ENCODE data around the gene MOV10.

The MOV10 gene

DNA sequence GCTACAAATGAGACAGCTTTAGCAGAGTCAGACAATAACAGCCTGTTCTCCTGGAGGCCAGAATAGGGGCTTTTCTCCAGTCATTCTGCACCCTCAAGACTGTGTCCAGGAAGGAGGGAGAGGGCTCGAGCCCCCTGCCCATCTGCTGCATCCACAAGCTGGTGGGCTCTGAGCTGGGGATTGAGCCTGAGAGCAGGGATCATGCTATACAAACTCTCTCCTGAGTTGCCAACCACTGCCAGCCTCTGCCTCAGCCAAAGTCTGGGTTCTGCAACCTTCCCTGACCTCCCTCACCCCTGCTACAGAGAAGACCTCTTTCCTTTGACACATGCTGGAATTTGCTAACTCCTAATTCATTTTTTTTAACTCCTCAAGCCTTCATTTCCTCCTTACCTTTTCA lies 55.5 kb downstream of the MOV10 start:
- no peak for DNase-seq (ENCODE audit: low read depth in 2 of 2, low spot score in 1 of 2)

DNA sequence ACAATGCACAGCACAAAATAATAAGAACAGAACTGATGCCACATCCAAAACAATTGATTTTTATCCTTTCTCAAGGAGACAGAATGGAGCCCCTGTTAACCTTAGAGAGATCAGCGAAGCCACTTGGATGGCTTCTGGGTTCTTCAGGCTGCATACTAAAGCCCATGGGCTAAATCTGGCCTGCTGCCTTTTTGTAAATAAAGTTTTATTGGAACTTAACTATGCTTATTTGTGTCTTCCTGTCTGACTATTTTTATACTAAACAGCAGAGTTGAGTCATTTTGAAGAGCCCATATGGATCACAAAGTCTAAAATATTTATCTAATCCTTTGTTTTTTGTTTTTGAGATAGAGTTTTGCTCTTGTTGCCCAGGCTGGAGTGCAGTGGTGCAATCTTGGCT lies 57.0 kb downstream of the MOV10 start:
- no peak for DNase-seq (ENCODE audit: low read depth in 2 of 2, low spot score in 1 of 2)

DNA sequence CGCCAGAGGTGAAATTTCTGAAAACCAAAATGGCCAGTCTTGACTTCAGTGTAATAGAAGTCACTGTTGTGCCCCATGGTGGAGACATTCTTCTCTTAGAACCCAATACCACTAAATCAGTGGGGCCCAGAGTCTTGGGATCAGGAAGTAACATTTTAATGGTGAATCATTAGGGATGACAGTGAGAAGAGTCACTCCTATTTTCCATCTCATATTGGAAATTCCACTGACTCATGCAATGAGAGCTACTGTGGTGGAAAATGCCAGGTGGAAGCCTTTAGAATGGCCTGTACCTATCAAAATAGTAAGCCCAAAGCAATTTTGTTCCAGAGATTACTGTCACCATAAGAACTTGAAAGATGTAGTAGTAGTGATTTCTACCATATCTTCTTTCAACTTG lies 61.3 kb downstream of the MOV10 start:
- DNase-seq (ENCODE audit: low read depth in 2 of 2, low spot score in 1 of 2) = no peak

DNA sequence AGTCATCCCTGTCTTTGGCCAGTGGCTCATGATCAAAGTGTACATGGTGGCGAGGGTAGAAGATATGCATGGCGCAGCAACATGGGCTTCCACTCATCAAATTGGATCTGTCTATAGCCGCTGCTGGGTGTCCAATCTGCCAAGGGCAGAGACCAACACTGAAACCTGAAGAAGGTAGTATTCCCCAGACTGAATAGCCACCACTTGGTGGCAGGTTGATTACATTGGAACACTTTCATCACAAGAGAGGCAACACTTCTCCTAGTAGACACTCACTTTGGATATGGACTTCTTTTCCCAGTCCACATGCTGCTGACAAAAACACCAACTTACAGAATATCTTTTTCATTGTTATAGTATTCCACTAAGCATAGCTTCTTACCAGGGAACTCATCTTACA lies 63.1 kb downstream of the MOV10 start:
- no peak for DNase-seq (ENCODE audit: low read depth in 2 of 2, low spot score in 1 of 2)

DNA sequence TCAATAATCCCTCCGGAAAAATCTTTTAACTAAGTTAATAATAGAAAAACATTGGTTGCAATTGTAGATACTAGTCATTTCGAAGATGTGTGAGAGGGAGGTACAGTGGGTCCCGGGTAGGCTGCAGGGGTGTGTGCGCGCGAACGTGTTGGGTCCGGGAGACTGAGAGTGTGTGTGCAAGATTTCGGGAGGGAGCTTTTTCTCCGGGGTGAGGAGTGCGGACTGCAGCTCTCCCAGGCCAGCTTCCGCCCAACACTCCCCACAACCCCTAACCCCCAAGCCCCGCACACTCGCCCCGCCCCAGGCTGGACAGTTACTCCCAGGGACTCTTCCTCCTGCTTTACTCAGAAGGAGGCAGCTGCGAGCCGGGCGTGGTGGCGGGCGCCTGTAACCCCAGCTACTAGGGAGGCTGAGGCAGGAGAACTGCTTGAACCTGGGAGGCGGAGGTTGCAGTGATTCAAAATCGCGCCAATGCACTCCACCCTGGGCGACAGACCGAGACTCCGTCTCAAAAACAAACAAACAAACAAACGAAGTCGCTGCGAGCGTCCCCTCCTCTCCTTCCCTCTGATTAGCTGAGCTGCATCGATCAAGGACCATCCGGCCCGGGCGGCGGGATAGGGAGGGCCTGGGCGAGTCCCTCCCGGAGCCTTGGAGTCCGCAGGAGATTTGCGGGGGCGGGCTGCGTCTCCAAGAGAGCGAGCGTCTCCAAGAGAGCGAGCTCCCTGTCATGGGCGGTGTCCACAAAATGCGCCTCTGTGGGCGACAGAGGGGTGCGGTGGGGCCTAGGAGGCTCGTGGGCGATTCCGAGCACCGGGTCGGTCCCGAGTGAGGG lies 68.9 kb downstream of the MOV10 start:
- no peak for DNase-seq (ENCODE audit: low read depth in 2 of 2, low spot score in 1 of 2)

DNA sequence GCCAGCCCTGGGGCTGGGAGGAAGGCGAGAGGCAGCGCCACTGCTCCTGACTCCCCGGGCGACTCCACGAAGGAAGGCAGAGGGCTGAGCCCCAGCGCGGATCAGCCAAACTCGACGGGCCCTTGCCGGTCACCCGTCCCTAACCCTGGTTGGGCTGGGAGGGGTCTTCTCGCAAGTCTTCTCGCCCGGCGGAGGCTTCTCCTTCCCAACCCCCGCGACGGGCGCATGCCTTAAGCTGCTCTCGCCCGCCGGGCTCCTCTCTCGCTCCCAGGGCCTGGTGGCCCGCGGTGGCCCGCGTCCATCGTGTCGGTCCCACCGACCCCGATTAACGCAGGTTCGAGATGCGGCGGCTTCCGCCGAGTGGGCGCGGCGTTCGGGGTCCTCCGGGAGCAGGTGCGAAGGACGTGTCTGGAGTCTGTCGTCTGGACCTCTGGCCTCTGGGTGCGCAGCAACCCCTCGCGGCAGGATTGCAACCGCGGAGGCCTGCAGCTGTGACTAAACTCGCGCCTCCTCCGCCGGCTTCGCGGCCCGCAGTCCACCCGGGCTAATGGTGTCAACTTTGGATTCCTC lies 69.6 kb downstream of the MOV10 start:
- no peak for DNase-seq (ENCODE audit: low read depth in 2 of 2, low spot score in 1 of 2)

DNA sequence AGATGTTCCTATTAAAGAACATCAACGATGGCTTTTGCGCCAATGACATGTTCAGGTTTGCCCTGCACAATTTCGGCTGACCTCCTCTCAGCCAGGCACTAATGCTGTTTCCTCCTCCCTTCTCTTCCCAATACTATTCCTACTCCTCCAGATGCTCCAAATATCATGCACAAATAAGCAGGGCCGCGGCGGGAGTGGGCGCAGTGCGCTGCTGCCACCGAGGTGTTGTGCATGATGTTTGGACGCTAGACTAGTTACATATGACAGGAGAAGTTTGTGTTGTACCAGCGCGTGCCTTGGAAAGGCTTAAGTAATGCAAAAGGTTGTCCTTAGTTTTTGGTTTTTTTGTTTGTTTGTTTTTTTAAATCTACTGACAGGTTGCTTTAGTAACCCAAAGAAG lies 73.9 kb downstream of the MOV10 start:
- no peak for DNase-seq (ENCODE audit: low read depth in 2 of 2, low spot score in 1 of 2)
